D721Med (cell line): Measurements from ENCODE around the gene CHST15.

Source experiments
- DNase-seq: peaks from one replicate; pipeline ENCODE4 v3.0.0; 2011; ENCODE audit warnings: low spot score; ENCODE audit not compliant: insufficient read length
- FAIRE-seq: peaks from 2 replicates; lab custom pipeline; 2011; peaks lifted over from hg19 to GRCh38; lab: Jason Lieb, UNC
- CTCF ChIP-seq: IDR thresholded peaks from 2 replicates; pipeline ENCODE4 v1.5.1; 2012; ENCODE audit warnings: mild to moderate bottlenecking, control low read depth; ENCODE audit not compliant: insufficient read depth; ENCODE audit errors: missing control alignments

Gene CHST15

GRCh38 chr10:124082555-124082954, 10.8 kb downstream of the CHST15 start:
- no peak for DNase-seq
- no peak for FAIRE-seq
- TF ChIP-seq CTCF, result no peak

DNA sequence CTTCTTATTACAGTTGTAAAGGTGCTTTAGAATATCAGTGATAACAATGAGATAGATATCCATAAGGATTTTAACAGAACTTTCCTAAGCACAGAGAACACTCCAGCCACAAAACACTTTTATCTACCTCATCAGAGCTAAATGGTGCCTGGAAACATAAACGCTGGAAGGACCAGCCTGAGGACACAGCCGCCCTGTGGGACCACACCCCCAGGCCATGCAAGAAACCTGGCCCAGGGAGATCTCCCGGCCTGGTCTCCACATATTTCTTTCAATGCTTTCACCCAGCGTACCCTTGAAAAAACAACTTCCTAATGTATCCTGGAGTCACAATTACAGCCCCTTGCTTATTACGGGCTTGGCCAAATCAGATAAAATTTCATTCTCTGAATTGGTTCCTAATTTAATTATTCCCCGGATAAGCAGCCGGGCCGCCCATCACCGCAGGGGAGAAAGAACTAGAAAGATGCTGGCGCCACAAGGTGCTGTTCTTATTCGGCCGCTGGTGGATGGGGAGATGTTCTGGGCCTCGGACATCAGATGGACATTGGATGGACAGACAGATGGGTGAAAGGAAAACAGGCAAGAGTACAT, 11.8 kb downstream of the CHST15 start:
- no peak for TF ChIP-seq CTCF
- DNase-seq, result no peak
- no peak for FAIRE-seq

DNA sequence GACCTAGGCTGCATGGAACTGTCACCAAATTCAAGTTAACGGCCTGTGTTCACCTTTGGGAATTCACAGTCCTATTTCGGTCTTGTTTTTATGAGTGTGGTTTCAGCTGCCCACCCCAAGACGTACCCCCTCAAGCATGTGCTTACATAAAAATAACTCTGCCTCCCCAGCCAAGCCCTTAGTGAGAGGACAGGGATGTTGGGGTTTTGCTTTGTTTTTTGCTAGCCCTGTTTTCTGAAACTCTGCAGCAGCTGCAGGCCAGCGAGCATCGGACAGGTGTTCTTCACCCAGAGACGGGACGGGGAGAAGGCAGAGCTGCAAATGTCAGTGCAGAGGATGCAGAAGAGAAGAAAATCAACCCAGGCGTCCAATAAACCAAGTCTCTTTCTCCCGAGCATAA, 13.5 kb downstream of the CHST15 start:
- FAIRE-seq (no peak), DNase-seq (no peak)
- no peak for TF ChIP-seq CTCF

DNA sequence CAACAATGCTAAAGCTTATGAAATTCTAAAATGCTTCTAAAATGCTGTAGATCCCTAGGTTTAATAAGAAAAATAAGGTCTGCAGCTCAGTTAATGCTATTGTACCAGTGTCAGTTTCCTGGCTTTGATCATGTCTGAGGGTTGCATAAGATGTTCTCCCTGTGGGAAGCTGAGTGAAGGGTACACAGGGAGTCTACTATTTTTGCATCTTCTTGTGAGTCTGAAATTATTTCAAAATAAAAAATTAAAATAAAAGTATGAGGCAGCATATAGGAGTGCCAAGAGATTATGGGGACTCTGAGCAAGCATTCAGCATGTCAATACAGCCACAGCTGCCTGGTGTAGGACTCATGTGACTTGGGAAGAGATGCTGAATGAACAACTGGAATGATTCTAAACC, 14.7 kb downstream of the CHST15 start:
- FAIRE-seq (no peak), DNase-seq (no peak)
- TF ChIP-seq CTCF, result no peak

DNA sequence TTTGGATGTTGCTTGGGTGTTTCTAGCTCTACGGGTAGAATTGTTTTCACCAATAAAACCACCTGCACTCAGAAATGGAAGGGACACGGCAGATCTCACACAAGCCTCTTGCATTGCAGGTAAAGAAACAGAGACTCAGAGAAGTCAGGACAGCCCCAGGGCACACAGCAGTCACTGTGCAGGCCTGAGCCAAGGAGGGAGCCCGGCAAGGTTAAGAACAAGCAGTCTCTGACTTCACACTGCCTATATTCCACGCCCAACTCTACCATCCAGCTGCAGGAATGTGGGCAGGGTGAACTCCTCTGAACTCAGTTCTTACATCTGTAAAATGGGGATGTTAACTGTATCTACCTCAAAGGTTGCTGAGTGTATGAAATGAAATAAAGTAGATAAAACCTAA, 15.4 kb downstream of the CHST15 start:
- no peak for TF ChIP-seq CTCF
- DNase-seq (no peak), FAIRE-seq (no peak)

GRCh38 chr10:124077208-124077993, 16.0 kb downstream of the CHST15 start:
- FAIRE-seq (no peak), DNase-seq (no peak)
- no peak for TF ChIP-seq CTCF

DNA sequence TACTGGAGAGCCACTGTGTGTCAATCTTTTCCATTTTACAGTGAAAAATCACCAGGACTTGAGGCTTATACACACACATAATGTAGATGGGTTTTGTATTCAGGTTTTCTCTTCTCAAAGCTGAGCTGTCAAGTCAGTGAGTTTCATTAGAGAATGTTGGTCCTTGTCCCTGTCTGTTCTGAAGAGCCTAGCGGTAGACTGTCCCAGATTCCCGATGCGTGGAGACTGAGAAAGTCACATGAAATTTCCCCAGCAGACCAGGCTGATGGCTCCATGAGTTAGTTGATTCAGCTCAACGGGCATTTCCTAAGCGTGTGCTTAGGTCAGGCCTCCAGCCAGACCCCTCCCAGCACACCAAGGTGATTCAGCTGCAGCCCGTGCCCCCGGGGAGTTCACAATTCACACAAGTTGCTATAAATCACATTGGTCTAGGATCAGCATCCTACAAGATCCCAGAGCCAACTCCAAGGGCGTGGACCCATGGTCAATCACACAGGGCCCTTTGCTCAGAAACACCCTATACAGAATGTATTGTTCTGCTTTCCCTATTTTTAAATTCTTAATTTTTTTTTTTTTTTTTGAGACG, 17.2 kb downstream of the CHST15 start:
- DNase-seq (no peak), FAIRE-seq (no peak)
- no peak for TF ChIP-seq CTCF
